ENCODE results near the gene CDK13. TPM values are rescaled to one million over a fixed set of nuclear protein-coding genes. Genes with fewer than 3 reads are reported as not detected.

CDK13 gene
- total and polyA plus RNA-seq, 2 donors (not counting 3 experiments of a cell fraction or from before 2014, with no cell fraction given): 24.5 to 56.7 TPM

- dilution Hi-C loops (cut with MboI; ENCODE audit: extremely low pct_ligation_motif_present, low sequenced_read_pairs): no loop called here
- TSS peak; percentile 92 for BruUV-seq (replicated peaks)
Measured at GRCh38 chr7:39948956-39949928, 814 bp upstream of the CDK13 start.

More at GRCh38 chr7:39948956-39949928, 814 bp upstream of the CDK13 start:
- POLR2A ChIA-PET: interaction anchor here (0.6 kb wide), 1 partner anchor 9 kb away, joined by 4 read pairs; no protein-coding TSS in a partner anchor
- intact Hi-C loops (cut with micrococcal nuclease): loop anchor here (5.0 to 10.0 kb wide), 4 partner anchors 322 to 1756 kb away; partner anchors contain the start of genes INHBA and YAE1
- H3K9ac ChIP-seq (replicated peaks; ENCODE audit: extremely low read depth, insufficient read depth, low read length): peak overlapping the region; percentile 89
- CTCF ChIA-PET: interaction anchor here (0.9 to 5.9 kb wide), 3 partner anchors 10 to 102 kb away, joined by 3 to 62 read pairs (median 19); no protein-coding TSS in a partner anchor
- peak overlapping the region; percentile 73 for H3K4me2 ChIP-seq (ENCODE audit: insufficient read depth, low read length)
- H3K4me1 ChIP-seq (ENCODE audit: control insufficient read depth, extremely low read depth, insufficient read depth, low read length): peaks cover 19% of the 10 kb centered on the region
- no peaks in the 10 kb centered on the region for H3K9me3 ChIP-seq (replicated peaks; ENCODE audit: control insufficient read depth, insufficient read depth, low read length)
- no peaks in the 10 kb centered on the region for H3K27me3 ChIP-seq (ENCODE audit: control insufficient read depth in 2 of 2, insufficient read depth in 2 of 2, low read length in 2 of 2)
- peak overlapping the region; percentile 81 for H3K27ac ChIP-seq (ENCODE audit: insufficient read depth, low read depth, low read length)
- H4K20me1 ChIP-seq (replicated peaks; ENCODE audit: control insufficient read depth, extremely low read depth, insufficient read depth, low read length): peaks cover 9% of the 10 kb centered on the region
- peak; percentile 36 for TF ChIP-seq MAX (IDR thresholded peaks at IDR 0.05; ENCODE audit: insufficient read depth, insufficient read length)
- TF ChIP-seq POLR2AphosphoS5 (IDR thresholded peaks at IDR 0.05; ENCODE audit: insufficient read depth, low read depth, low read length): peak; percentile 82
- no peak for TF ChIP-seq GATA2 (IDR thresholded peaks at IDR 0.05; ENCODE audit: insufficient read depth, insufficient read length, low read depth, low read length)
- TF ChIP-seq CTCF (IDR thresholded peaks at IDR 0.05; ENCODE audit: extremely low read depth in 1 of 2, insufficient read depth in 1 of 2, low read depth in 1 of 2, low read length in 2 of 2): no peak
- TF ChIP-seq JUN (IDR thresholded peaks at IDR 0.05; ENCODE audit: borderline replicate concordance, insufficient read depth, insufficient read length, low read depth): no peak
- TF ChIP-seq MYC (IDR thresholded peaks at IDR 0.05; ENCODE audit: low read depth, low read length): peak; percentile 69
- peak; percentile 95 for TF ChIP-seq POLR2A (IDR thresholded peaks at IDR 0.05; ENCODE audit: low read depth, low read length)
- no peak for TF ChIP-seq FOS (IDR thresholded peaks at IDR 0.05; ENCODE audit: borderline replicate concordance, insufficient read depth, low read length)
- TF ChIP-seq EZH2 (IDR thresholded peaks at IDR 0.05; ENCODE audit: borderline replicate concordance, low read depth, low read length, severe bottlenecking): no peak
- H3K36me3 ChIP-seq (ENCODE audit: control insufficient read depth in 2 of 2, extremely low read depth in 1 of 2, insufficient read depth in 2 of 2, low read length in 2 of 2): no peaks in the 10 kb centered on the region
- FAIRE-seq: peak; percentile 99
- H2AFZ ChIP-seq (ENCODE audit: low read depth, low read length): peak overlapping the region; percentile 74
- DNase-seq (ENCODE audit: low read depth, low spot score): peak; percentile 100
- H3K9me1 ChIP-seq (replicated peaks; ENCODE audit: control insufficient read depth, extremely low read depth, insufficient read depth, low read length): no peaks in the 10 kb centered on the region
- peaks cover 41% of the 10 kb centered on the region for H3K79me2 ChIP-seq (ENCODE audit: control insufficient read depth, insufficient read depth, low read length)
- H3K4me3 ChIP-seq (replicated peaks in 1 of 3; ENCODE audit: insufficient read depth in 1 of 3, low read depth in 1 of 3, low read length in 3 of 3): peak overlapping the region; percentile 0 to 76 (median 73)
